DMS53 treated with DMSO at 0.1 percent for 48 hours (cell line): ENCODE results near the gene GP5.

Experiments
- DNase-seq: peaks from one replicate; lab custom pipeline; 2025; ENCODE audit not compliant: unreplicated experiment; lab: John Stamatoyannopoulos, UW

The GP5 gene

DNA sequence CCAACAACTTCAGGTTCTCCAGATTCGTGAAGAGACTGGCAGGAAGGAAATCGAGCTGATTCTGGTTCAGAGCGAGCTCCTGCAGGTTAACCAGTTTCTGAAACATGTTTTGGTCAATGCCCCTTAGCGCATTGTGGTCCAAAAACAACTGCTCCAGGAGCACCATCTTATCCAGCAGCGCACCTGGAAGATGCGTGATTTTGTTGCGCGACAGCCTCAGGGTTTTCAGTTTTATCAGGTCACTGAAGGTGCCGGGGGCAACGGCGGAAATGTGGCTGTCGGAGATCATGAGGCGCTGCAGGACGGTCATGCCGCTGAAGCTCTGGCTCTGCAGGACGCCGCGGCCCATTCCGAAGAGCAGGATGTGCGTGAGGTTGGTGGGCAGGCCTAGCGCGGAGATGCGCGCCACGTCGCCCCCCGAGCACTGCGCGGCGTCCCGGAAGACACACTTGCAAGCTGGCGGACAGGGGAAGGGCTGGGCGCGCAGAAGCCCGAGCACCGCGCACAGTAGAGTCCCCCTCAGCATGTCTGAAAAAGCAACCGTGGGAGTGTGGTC lies 1.2 kb downstream of the GP5 start:
- DNase-seq, result no peak

DNA sequence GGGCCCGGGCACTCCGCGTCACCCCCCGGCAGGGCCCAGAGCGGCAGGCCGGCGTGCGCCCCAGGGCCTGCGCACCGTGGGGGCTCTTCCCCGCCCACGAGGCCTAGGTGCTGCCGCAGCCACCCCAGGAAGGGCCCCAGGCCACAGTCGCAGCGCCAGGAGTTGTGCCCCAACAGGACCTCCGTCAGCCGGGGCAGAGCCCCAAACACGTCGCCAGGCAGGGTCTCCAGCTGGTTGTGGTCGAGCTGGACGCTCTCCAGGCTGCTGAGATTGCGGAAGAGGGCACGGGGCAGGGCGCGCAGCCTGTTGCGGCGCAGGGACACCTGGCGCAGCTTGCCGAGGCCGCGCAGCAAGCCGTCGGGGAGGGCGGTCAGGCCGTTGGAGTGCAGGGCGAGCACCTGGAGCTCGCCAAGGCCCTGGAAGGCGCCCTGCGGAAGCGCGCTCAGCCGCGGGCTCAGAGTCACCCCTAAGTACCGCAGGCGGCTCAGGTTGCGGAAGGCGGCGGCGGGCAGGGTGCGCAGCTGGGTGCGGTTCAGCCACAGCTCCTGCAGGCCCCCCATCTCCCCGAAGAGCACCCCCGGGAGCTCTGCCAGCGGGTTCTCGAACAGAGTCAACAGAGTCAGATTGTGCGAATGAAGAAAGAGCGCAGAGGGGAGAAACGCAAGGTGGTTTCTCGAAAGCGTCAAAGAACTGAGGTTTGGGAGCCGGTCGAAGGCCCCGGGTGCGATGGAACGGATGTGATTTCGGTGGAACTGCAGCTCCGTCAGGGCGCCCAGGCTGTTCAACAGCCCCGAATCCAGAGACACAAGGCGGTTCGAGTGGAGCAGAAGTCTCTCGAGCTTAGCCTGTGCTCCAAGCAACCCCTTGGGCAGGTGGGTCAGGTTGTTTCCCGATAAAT lies 2.0 kb downstream of the GP5 start:
- peak; percentile 6 for DNase-seq

DNA sequence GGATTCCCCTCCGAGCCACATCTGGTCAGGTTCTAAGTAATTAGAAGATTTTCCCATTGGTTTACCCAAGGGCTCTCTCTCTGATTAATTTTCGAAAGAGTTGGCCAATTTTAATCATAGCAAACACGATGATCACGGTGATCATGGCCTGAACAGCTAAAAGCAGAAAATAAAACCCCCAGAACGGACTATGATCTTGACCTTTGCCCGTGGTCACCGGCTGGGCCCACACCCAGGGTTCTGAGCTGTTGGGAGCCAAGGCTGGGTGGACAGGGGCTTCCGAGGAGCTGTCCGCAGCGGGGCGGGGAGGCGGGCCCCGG lies 2.6 kb downstream of the GP5 start:
- DNase-seq, result no peak

DNA sequence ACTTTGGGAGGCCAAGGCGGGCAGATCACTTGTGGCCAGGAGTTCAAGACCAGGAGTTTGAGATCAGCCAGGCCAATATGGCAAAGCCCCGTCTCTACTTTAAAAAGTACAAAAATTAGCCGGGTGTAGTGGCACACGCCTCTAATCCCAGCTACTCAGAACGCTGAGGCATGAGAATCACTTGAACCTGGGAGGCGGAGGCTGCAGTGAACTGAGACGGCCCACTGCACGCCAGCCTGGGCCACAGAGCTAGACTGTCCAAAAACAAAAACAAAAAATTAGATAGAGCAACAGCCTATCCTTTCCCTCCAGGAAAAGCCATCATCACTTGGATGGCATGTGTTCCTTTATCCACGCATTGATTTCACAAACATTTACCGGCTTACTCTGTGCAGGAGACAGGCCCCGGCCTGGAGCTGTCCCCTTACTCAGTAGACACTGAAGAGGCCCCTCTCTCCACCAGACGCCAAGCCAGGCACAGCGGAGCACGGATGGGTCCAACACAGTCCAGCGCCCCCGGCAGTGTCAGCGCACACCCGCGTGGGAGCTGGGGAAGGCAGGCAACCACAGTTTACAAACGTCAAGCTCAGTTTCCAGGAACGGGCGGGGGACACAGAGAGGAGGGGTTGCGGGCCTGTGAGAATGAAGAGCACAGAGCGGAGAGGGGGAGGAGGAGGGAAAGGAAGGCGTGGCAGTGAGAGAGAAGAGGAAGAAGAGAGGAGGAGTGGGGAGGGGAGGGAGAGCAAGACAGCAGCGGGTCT lies 3.1 kb downstream of the GP5 start:
- DNase-seq, result no peak

DNA sequence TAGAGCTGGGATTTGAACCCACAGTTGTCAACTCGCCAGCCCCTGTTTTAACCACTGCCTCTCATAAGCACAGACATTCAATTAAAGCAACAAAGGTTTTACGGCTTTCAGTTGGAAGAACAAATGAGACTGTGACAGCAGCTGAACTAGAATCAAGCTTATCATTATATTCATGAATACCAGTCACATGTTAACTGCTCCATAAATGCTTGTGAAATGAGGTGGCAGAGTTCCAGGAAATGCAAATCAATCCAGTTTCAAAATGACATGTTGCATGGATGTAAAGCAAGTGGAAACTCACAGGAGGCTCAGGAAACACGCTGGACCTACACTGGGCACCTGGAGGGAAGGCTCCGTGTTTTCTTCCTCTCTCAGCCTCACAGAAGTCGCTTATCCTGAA lies 3.9 kb downstream of the GP5 start:
- no peak for DNase-seq

DNA sequence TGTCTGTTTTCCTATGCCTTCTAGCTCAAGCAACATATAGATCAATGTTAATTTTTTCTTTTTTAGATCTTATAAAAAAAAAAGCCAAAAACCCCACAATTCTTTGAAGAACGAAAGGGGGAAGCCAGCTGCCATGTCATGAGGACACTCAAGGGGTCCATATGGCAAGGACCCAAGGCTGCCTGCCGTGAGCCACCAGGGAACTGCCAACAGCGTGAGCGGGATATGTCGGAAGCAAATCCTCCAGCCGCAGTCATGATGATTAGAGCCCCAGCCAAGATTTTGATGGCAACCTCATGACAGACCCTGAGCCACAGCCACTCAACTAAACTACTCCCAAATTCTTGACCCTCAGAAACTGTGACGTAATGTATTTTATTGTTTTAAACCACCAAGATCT lies 6.5 kb downstream of the GP5 start:
- no peak for DNase-seq

DNA sequence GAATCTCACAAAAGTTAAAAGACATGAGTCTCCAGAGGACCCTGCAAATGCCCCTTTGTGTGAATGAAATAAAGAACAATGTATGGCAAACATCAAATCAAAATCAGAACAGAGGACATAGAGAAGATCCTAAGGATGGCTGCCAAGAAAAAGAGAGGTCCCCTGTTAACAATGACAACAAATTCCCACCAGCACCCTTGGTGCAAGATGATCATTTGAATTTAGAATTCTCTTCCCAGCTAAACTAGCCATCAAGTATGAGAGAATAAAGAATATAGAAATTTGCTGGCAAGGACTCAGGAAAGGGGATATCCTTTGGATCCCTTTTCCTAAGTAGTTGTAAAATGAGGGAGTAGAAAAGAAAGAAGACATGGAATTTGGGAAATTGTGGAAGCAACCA lies 8.2 kb downstream of the GP5 start:
- no peak for DNase-seq

DNA sequence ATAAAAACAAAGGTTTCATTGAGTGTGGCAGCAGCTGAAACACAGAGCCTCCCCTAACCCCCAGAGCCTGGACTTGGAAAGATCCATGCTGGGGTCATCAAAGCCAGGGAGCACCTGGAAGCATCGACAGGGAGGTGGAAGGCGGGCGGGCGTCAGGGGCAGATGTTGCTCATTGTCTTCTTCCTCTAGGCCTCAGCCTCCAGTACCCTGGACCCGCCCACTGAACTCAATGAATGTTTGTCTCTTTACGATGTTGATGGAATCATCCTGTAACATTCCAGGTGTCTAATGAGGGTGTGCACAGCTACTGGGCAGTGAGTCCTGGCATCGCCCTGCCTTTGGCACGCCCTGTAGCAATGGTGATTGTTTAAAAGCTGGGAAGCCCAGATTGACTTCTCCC lies 9.8 kb downstream of the GP5 start:
- DNase-seq, result no peak

DNA sequence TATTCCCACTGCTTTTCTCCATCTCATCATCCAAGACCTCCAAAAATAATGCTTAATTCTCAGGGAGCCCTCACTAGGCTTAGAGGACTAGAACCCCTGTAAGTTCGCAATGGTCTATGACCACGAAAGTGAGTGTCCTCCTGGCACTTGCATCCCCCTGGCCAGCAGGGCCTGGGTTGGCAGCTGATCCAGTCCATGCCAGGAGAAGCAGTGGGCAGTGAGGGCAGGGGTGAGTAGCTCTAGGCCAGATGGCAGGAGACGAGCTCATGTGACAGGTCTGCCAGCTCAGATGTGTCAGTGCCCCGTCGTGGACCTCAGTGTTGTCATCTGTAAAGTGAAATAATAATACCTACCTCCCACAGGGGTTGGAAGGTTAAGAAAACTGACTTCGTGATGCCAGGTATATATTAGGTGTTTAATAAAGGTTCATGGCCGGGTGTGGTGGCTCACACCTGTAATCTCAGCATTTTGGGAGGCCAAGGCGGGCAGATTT lies 11.1 kb downstream of the GP5 start:
- DNase-seq, result no peak

DNA sequence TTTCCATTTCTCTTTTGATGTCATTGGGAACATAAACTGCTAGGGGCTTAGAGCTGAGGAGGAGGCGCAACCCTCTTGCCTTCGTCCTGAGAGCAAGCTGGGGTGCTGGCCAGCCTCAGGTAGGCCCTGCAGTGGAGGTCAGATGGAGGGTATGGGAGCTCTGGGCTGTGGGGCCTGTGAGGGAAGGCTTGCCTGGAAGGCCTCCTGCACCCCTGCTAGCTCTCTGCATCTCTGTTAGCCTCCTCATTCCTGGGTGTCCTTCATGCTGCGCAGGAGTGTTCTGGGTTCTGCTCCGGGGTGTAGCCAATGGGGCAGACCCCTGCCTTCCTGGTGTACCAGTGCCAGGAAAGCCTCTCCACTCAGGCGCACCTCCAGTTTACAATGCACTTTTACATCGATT lies 11.8 kb downstream of the GP5 start:
- DNase-seq, result no peak

DNA sequence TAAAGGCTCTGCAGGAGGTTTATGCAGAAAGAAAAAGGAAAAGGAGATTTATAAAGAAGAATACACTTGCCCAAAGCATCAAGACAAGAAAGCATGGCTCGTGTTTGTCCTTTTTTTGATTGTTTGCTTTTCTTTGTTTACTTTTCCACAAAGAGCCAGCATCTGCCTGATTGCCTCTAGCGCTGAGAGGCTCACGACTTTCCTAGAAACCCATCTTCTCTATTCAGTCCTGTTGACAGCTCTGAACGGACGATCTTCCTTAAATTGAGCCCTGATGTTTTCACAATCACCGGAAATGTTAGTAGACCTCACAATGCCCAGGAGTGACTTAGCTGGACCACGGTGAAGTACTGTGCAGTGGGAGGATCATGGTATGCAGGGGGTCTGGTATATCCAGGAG lies 12.4 kb downstream of the GP5 start:
- DNase-seq, result peak; percentile 64

DNA sequence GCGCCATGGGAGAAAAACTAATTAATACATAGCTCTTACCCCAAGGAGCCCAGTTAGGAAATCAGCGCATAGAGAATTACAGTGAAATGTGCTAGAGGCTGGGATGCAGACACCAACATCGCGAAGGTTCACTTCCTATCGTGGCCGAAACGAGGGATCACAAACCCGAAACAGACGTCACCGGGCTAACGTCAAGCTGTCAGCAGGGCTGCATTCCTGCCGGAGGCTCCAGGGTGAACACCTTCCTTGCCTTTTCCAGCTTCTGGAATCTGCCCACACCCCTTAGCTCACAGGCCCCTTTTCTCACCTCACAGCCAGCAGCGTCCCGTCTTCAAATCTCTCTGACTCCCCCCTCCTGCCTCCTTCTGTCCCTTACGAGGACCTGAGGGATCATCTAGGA lies 13.0 kb downstream of the GP5 start:
- DNase-seq, result no peak

DNA sequence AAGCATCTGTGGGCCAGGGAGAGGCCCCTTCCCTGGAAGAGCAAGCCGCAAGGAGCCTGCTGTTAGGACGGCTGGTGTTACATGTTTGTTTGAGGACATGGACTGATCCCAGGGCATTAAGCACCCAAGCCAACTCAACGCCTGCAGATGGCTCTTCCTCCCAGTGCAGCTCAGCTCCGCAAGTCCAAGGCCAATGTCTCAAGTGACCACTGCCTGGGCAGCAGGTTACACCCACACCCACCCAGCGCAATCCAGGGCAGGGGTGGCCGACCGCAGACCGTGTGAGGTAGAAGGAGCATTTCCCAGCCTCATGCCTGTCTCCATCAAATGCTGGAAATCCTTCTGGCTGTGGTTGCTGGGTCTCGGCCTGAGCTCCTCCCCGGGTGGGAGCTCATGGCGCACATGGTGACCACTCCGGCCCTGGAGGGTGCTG lies 14.5 kb downstream of the GP5 start:
- DNase-seq, result no peak

DNA sequence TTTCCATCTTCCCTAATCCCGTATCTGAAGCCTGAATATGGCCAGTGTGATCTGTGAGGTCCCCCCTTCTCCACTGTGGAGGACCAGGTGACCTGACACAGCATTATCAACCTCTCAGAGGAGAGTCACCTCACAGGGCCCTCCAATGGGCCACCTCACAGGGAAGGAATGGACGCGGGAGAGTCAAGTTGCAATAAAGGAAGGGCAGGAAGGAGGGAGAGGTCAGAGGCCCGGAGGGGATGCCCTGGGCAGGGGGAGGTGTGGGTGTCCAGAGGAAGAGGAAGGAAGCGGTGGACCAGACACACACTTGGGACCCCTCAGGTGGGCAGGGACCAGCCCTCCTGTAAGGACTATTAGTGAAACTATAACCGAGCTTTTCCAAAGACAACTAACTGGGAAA lies 14.9 kb downstream of the GP5 start:
- DNase-seq, result no peak

DNA sequence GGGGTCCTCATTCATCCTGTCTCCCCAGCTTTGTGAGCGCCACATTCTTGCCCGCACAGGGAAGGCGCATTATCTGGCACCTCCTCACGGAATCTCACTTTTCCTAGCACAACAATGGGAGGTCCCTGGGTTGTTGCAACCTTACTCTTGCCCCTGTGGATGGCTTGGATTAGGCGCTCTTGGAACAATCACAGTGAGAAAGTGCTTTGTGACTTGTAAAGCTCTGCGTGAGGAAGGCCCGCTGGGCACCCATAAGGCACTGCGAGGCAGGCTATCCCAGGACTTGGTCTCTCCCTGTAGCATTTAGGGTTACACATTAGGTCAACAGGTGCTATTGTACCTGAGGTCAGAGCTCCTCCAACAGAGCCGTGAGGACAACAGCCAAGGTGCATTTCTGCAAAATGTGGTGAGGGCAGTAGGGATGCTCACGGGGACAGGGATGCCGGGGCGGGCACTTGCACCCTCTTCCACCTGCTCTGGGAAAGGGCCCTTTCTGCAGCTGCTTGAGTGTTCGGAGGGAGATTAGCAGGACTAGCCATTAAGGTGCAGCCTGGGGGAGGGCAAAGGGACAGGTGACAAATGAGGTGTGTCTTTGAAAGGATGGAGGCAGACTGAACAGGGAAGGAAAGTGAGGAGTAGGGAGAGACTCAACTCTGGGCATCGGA lies 15.7 kb downstream of the GP5 start:
- no peak for DNase-seq

DNA sequence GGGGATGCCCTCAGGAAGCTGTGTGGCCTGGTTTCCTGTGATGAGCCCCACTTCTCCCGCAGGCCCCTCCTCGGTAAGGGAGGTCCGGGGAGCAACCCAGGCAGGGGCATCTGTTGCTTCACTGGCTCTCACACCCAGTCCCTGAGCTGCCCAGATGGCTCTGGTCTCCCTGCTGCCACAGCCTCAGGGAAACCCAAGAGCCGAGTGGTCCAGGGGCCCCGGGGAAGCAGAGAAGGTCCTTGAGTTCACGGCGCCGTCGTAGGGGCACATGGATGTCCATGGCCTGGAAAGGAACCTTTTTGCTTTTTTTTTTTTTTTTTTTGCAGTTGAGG lies 16.2 kb downstream of the GP5 start:
- no peak for DNase-seq

DNA sequence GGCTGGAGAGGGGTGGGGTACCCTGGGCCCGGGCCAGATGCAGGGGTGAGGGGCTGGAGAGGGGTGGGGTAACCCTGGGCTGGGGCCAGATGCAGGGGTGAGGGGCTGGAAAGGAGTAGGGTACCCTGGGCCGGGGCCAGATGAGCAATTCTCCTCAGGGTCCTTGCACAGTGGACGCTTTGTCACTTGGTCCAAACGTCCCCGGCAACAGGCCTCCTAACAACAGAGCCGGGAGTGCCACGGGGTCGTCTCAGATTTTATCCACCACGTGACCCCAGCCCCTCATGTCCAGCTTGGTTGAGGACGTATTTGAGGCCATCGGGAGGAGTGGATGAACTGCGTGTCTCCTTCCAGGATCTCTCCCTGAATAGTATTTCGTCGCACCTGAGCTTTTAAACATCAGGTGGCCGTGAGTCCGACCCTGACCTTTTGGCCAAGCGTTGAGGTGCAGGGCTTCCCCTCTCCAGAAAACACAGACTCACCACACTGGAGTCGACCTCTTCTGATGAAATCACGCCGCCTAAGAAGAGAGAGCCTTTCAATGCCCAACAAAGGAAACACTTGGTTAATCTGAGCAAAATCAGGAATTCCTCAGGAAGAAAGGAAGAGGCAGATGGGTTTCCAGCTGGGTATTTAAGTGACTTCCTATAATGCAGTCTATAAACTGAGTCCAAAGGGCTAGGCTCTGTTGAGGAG lies 16.7 kb downstream of the GP5 start:
- DNase-seq, result no peak

DNA sequence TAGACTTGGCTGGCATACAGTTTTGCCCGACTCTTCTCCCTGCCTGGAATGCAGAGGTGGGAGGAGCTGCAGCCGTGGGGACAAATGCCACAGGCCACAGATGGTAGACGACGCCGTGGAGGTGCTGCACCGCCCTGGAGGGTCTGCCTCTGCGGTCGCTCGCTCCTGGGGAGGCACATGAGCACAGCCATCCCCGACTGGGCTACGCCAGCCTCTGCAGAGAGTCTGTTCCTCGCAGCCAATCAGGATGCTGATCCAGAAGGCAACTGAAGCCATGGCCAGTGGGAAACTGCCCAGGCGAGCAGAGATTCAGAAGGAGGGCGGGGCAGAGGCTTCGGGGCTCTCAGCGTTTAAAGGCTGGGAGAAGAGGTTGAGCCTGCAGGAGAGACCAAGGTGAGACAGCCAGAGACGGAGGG lies 17.6 kb downstream of the GP5 start:
- DNase-seq, result peak; percentile 42

DNA sequence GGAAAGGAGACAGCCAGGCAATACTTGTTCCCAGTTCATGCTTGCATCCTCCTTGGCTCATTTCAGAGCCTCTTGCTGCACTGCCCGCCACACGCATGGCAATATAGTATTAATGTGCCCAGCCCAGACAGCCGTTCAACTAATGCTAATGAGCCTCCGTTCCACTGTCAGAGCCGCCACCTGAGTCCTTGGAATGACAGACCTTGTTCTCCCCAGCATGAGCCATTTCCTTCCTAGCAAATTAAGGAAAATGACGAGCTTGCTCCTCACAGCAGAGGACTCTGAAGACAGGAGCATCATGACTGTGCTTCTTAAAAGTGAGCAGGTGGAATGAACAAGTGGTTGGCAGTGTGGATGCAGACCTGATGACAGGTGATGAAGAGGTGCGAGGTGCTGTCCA lies 18.7 kb downstream of the GP5 start:
- no peak for DNase-seq

DNA sequence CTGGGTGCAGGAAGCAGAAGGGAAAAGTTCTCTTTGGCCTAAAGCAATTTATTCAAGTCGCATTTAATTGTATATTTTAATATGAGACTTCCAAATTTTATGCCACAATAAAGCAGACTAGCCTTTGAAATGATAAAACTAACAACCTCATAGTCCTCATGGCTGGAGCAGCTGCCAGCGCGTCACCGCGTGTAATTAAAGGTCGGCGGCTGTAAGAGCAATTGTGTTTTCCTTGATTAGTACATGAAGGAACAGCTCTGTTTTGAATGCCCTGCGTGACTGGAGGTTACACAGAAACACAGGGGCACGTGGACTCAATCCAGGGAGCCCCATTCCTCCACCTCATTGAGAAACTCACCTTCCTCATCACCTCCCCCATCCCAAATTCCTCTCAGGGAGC lies 19.4 kb downstream of the GP5 start:
- DNase-seq, result no peak

DNA sequence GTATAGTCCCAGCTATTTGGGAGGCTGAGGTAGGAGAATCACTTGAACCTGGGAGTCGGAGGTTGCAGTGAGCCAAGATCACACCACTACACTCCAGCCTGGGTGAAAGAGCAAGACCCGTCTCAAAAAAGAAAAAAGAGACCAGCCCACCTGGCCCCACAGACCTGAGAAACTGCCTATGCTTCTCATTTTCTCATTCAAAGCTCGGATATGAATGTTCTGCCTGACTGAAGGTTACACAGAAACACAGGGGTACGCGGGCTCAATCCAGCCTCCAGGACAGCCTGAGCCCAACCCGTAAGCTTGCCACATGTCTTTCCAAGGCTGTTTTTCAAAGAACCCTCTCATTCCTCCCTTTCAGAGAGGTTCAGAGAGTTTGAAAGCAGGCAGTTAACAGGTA lies 19.8 kb downstream of the GP5 start:
- DNase-seq, result no peak
